ENCODE data around the gene IER5L.
"Not testable (repeated sequence)": the region's sequence is repeated elsewhere in the genome, so short reads cannot be mapped to it uniquely, and the experiment has no call there.

Gene IER5L

DNA sequence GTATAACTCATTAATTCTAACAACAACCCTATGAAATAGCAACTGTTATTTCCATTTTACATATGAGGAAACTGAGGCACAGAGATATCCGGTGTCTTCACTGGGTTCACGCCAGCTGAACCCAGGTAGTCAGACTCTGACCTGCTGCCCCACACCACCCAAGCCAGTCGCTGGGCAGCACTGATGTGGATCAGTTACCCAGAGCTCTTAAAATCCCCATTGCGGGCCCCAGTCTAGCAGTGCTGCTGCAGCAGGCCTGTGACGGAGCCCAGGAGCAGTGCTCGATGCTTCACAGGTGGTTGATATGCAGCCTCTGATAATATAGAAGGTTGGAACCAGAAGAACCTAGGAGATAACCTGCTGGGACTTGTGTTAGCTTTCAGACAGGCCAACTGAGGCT lies 42.6 kb downstream of the IER5L start:
- Histone ChIP-seq H3K4me3 (ENCODE audit: low read length) (no peak overlapping the region), H3K9me3 (ENCODE audit: control insufficient read depth, low read depth, low read length) (no peaks in the 10 kb centered on the region), H3K9ac (ENCODE audit: low read length) (no peak overlapping the region), H3K27me3 (ENCODE audit: control insufficient read depth, insufficient read depth, low read length) (no peaks in the 10 kb centered on the region), H3K4me1 (ENCODE audit: control insufficient read depth, low read depth, low read length) (peaks cover 11% of the 10 kb centered on the region), H3K36me3 (ENCODE audit: control insufficient read depth, low read depth, low read length) (peaks cover 39% of the 10 kb centered on the region), H3K27ac (ENCODE audit: low read length) (no peak overlapping the region)

DNA sequence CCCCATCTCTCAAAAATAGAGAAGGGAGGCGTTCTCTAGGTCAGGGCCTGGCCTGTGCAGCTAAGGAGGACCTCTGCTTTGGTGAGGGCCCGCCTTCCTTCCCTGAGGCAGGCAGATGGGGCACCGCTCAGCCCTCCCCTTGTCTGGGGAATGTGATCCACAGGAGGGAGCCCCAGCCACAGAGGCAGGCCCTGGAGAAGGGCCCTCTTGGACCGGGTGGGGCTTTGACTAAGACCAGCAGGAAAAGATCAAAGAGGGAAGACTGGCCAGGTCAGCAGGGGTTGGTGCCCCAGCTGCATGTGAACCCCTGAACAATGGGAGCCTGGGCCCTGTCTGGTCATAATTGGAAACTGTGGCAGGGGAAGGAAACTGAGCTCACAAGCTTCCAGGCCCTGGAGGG lies 45.0 kb downstream of the IER5L start:
- no peak overlapping the region for H3K4me3 ChIP-seq (ENCODE audit: low read length)
- H3K9me3 ChIP-seq (ENCODE audit: control insufficient read depth, low read depth, low read length): no peaks in the 10 kb centered on the region
- H3K27me3 ChIP-seq (ENCODE audit: control insufficient read depth, insufficient read depth, low read length): no peaks in the 10 kb centered on the region
- no peaks in the 10 kb centered on the region for H3K4me1 ChIP-seq (ENCODE audit: control insufficient read depth, low read depth, low read length)
- H3K27ac ChIP-seq (ENCODE audit: low read length): no peak overlapping the region
- H3K36me3 ChIP-seq (ENCODE audit: control insufficient read depth, low read depth, low read length): peaks cover 44% of the 10 kb centered on the region
- no peak overlapping the region for H3K9ac ChIP-seq (ENCODE audit: low read length)

DNA sequence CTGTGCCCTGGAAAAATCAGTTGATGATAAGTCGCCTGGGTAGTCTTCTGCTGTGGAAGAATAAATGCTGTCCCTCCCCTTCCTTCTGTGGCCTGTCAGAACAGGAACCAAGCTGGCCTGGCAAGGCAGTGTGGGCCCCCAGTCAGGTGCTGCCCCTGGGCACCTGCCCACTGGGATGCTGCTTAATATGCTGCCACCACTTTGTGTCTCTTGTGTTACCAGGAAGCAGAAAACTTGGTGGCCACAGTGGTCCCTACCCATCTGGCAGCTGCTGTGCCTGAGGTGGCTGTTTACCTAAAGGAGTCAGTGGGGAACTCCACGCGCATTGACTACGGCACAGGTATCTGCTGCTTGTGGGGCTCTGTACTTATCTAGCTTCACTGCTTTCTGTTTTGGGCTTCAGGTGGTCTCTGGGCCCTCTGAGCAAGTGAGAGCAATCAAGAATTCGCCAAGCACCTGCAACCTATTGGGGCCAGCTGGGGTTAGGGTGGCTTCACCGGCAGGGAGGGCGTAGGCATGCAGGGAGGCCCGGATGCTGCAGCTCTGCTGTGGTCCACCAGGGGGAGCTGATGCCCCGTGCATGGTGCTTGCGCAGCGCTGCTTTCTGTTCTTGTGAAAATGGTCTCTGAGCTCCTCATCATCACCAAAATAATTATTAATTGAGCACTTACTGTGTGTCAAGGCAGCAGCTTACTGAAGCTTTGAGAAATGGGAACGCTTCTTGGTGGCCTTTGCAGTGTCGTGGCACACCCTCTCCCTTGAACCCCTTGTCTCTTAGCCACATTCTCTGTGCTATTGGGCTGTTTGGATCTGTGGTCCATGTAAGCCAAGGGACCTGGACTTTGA lies 46.5 kb downstream of the IER5L start:
- Histone ChIP-seq H3K36me3 (ENCODE audit: control insufficient read depth, low read depth, low read length) (peaks cover 35% of the 10 kb centered on the region), H3K27me3 (ENCODE audit: control insufficient read depth, insufficient read depth, low read length) (no peaks in the 10 kb centered on the region), H3K4me1 (ENCODE audit: control insufficient read depth, low read depth, low read length) (peaks cover 13% of the 10 kb centered on the region), H3K9me3 (ENCODE audit: control insufficient read depth, low read depth, low read length) (no peaks in the 10 kb centered on the region), H3K9ac (ENCODE audit: low read length) (no peak overlapping the region), H3K4me3 (ENCODE audit: low read length) (no peak overlapping the region), H3K27ac (ENCODE audit: low read length) (no peak overlapping the region)

DNA sequence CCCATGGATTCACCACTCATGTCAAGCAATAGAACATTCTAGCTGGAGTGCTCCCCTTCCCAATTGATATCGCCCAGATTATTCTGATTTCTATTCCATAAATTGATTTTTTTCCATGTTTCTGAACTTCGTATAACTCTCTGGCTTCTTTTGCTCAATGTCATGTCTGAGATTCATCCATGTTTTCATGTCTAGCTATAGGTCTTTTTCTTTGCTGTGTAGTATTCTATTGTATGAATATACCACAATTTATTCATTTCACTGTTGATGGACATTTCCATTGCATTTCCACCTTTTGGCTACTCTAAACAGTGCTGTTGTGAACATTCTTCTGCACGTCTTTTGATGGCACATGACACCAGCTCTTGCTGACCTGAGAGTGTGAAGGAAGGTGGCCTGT lies 47.3 kb downstream of the IER5L start:
- Histone ChIP-seq H3K9me3 (ENCODE audit: control insufficient read depth, low read depth, low read length) (no peaks in the 10 kb centered on the region), H3K4me3 (ENCODE audit: low read length) (no peak overlapping the region), H3K9ac (ENCODE audit: low read length) (no peak overlapping the region), H3K36me3 (ENCODE audit: control insufficient read depth, low read depth, low read length) (peaks cover 30% of the 10 kb centered on the region), H3K27me3 (ENCODE audit: control insufficient read depth, insufficient read depth, low read length) (no peaks in the 10 kb centered on the region), H3K27ac (ENCODE audit: low read length) (no peak overlapping the region), H3K4me1 (ENCODE audit: control insufficient read depth, low read depth, low read length) (peaks cover 13% of the 10 kb centered on the region)

DNA sequence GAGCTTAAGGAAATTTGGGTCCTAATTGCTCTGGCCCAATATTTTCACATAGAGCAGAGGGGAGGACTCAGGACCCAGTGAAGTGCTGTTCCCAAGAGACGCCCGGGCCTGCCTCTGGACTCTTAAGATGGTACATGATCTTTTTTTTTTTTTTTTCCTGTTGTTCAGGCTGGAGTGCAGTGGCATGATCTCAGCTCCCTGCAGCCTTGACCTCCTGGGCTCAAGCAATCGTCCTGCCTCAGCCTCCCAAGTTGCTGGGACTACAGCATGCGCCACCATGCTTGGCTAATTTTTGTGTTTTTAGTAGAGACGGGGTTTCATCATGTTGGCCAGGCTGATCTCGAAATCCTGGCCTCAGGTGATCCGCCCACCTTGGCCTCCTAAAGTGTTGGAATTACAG lies 47.8 kb downstream of the IER5L start:
- H3K4me3 ChIP-seq (ENCODE audit: low read length); H3K9ac ChIP-seq (ENCODE audit: low read length); H3K27ac ChIP-seq (ENCODE audit: low read length); H3K9me3 ChIP-seq (ENCODE audit: control insufficient read depth, low read depth, low read length); H3K27me3 ChIP-seq (ENCODE audit: control insufficient read depth, insufficient read depth, low read length): not testable (repeated sequence)
- Histone ChIP-seq H3K36me3 (ENCODE audit: control insufficient read depth, low read depth, low read length) (peaks cover 28% of the 10 kb centered on the region), H3K4me1 (ENCODE audit: control insufficient read depth, low read depth, low read length) (peaks cover 16% of the 10 kb centered on the region)

DNA sequence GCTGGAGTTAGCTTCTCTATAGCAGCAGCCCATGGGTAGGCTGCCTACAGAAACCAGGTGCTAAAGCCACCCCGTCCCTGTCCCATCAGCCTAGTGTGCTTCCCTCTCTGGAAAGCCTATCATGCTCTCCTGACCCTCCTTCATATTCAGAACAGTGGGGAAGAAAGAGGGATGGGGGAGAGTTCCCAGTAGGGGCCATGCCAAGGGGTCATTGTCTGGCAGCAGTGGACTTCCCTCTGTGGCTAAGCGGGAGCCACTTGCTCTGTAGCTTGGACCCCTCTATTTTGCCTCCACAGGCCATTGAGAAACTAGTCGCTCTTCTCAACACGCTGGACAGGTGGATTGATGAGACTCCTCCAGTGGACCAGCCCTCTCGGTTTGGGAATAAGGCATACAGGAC lies 49.4 kb downstream of the IER5L start:
- H3K4me3 ChIP-seq (ENCODE audit: low read length): no peak overlapping the region
- H3K27ac ChIP-seq (ENCODE audit: low read length): no peak overlapping the region
- H3K27me3 ChIP-seq (ENCODE audit: control insufficient read depth, insufficient read depth, low read length): no peaks in the 10 kb centered on the region
- no peak overlapping the region for H3K9ac ChIP-seq (ENCODE audit: low read length)
- H3K9me3 ChIP-seq (ENCODE audit: control insufficient read depth, low read depth, low read length): no peaks in the 10 kb centered on the region
- H3K36me3 ChIP-seq (ENCODE audit: control insufficient read depth, low read depth, low read length): peaks cover 21% of the 10 kb centered on the region
- peaks cover 16% of the 10 kb centered on the region for H3K4me1 ChIP-seq (ENCODE audit: control insufficient read depth, low read depth, low read length)

DNA sequence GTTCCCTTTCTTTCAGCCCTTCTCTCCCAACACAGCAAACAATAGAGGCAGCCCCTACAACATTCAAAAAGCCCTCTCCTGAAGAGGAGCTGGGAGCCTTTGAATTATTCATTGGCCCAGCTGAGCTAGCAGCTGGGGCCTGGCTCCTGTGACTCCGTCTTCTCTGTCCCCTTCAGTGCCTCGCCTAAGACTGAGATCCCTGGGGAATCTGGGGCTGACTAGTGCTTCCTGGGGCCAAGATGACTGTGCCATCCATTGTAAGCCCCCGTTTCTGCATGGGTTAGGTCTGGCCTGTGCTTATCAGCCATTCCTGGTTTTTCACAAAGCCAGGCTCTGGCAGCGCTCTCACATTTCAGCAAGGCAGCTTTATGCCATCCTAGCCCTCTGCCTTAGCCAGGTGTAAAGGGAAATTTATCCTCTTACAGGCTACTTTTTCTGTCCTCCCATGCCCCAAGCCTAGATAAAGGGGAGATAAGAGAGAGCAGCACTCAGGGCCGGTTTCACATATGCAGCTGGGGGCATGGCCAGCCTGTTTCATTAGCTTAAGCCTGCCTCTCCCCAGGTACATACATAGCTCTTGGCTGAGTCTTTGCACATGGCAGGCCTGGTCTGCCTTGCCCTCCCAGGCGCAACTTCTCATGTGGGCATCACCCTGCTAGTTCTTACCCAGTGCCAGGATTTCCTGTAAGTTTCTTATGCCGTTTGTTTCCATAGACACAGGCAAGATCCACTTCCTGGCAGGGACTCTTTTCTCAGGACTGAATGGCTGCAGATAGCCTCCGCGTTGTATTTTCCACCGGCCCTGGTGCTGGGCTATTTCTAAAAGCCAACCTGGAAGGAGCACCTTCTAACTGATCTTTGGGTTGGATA lies 51.1 kb downstream of the IER5L start:
- Histone ChIP-seq H3K36me3 (ENCODE audit: control insufficient read depth, low read depth, low read length) (peaks cover 21% of the 10 kb centered on the region), H3K4me3 (ENCODE audit: low read length) (no peak overlapping the region), H3K27ac (ENCODE audit: low read length) (peak overlapping the region; percentile 54), H3K4me1 (ENCODE audit: control insufficient read depth, low read depth, low read length) (peaks cover 16% of the 10 kb centered on the region), H3K27me3 (ENCODE audit: control insufficient read depth, insufficient read depth, low read length) (no peaks in the 10 kb centered on the region), H3K9ac (ENCODE audit: low read length) (peak overlapping the region; percentile 53), H3K9me3 (ENCODE audit: control insufficient read depth, low read depth, low read length) (no peaks in the 10 kb centered on the region)
